HEK293 (cell line): ENCODE measurements around the gene INO80C.

Experiments
- CTCF ChIA-PET: fragments of 350-600 bp; formaldehyde crosslinking; extraction: SDS; loops from one replicate; lab custom pipeline; 2021; ENCODE audit warnings: antibody characterized with exemption; lab: Yijun Ruan, JAX
- POLR2A ChIA-PET: fragments of 300-600 bp; formaldehyde crosslinking; extraction: SDS; loops from one replicate; lab custom pipeline; 2020; ENCODE audit warnings: antibody characterized with exemption, inconsistent platforms; lab: Yijun Ruan, JAX
- H3K27ac ChIP-seq: fragments of 200-500 bp; sonication (Bioruptor generic); 2 replicates; pipeline ENCODE4 v1.5.1; 2014; ENCODE audit warnings: low read depth, low read length, control low read depth, inconsistent platforms; ENCODE audit errors: extremely low read depth
- H3K36me3 ChIP-seq, 2 experiments: fragments of 200-500 bp in 1 of 2; sonication (Bioruptor generic) in 1 of 2; 1 replicate in 1 of 2; 2 replicates in 1 of 2; pipeline ENCODE4 v1.5.1; 2014 to 2017; ENCODE audit warnings: inconsistent platforms in 2 of 2, low read length in 2 of 2; ENCODE audit not compliant: control insufficient read depth in 2 of 2, insufficient read depth in 1 of 2
- H3K4me1 ChIP-seq: fragments of 200-500 bp; sonication (Bioruptor generic); 2 replicates; pipeline ENCODE4 v1.5.1; 2014; ENCODE audit warnings: mild to moderate bottlenecking, low read length, inconsistent platforms; ENCODE audit not compliant: control insufficient read depth, insufficient read depth
- H3K4me3 ChIP-seq: 2 replicates; pipeline ENCODE4 v1.5.1; 2011; ENCODE audit warnings: low read depth, mild to moderate bottlenecking, control low read depth, low read length, moderate library complexity
- H3K9me3 ChIP-seq: fragments of 200-500 bp; sonication (Bioruptor generic); 2 replicates; pipeline ENCODE4 v1.5.1; 2014; ENCODE audit warnings: low read depth, low read length, inconsistent platforms; ENCODE audit not compliant: control insufficient read depth, insufficient read depth
- KLF16 ChIP-seq: fragments of 450-650 bp; formaldehyde crosslinking; IDR thresholded peaks from 2 replicates; pipeline ENCODE4 v1.5.1; 2017; ENCODE audit warnings: missing biosample characterization, missing genetic modification characterization
- KLF7 ChIP-seq: fragments of 450-650 bp; formaldehyde crosslinking; IDR thresholded peaks from 2 replicates; pipeline ENCODE4 v1.5.1; 2016; ENCODE audit warnings: missing biosample characterization, missing genetic modification characterization, borderline replicate concordance
- MEIS1 ChIP-seq: sonication (generic); formaldehyde crosslinking; IDR thresholded peaks from 2 replicates; pipeline ENCODE4 v1.8.1; 2022; ENCODE audit warnings: missing genetic modification reagents, mild to moderate bottlenecking, borderline replicate concordance
- OSR2 ChIP-seq: fragments of 450-650 bp; formaldehyde crosslinking; IDR thresholded peaks from 2 replicates; pipeline ENCODE4 v1.5.1; 2016; ENCODE audit warnings: missing biosample characterization, missing genetic modification characterization
- ZIC2 ChIP-seq: fragments of 450-650 bp; formaldehyde crosslinking; IDR thresholded peaks from 2 replicates; pipeline ENCODE4 v1.5.1; 2016; ENCODE audit warnings: missing biosample characterization, missing genetic modification characterization
- ZNF138 ChIP-seq: fragments of 450-650 bp; formaldehyde crosslinking; IDR thresholded peaks from 2 replicates; pipeline ENCODE4 v1.5.1; 2016; ENCODE audit warnings: missing biosample characterization, missing genetic modification characterization, borderline replicate concordance
- ZNF157 ChIP-seq: fragments of 450-650 bp; formaldehyde crosslinking; IDR thresholded peaks from 2 replicates; pipeline ENCODE4 v1.5.1; 2016; ENCODE audit warnings: missing biosample characterization, missing genetic modification characterization
- ZNF19 ChIP-seq: fragments of 450-650 bp; formaldehyde crosslinking; IDR thresholded peaks from 2 replicates; pipeline ENCODE4; 2016; ENCODE audit warnings: missing biosample characterization, missing genetic modification characterization, low read depth
- ZNF211 ChIP-seq: fragments of 450-650 bp; formaldehyde crosslinking; IDR thresholded peaks from 2 replicates; pipeline ENCODE4 v1.5.1; 2016; ENCODE audit warnings: low read depth, missing biosample characterization, missing genetic modification characterization
- ZNF24 ChIP-seq: fragments of 450-650 bp; formaldehyde crosslinking; IDR thresholded peaks from 2 replicates; pipeline ENCODE4 v1.5.1; 2016; ENCODE audit warnings: missing biosample characterization, missing genetic modification characterization
- ZNF341 ChIP-seq: fragments of 450-650 bp; formaldehyde crosslinking; IDR thresholded peaks from 2 replicates; pipeline ENCODE4; 2016; ENCODE audit warnings: low read depth, missing biosample characterization, missing genetic modification characterization
- ZNF449 ChIP-seq: fragments of 450-650 bp; formaldehyde crosslinking; IDR thresholded peaks from 2 replicates; pipeline ENCODE4 v1.5.1; 2017; ENCODE audit warnings: missing biosample characterization, mild to moderate bottlenecking, missing genetic modification characterization, moderate library complexity
- ZNF560 ChIP-seq: fragments of 450-650 bp; formaldehyde crosslinking; IDR thresholded peaks from 2 replicates; pipeline ENCODE4 v1.5.1; 2017; ENCODE audit warnings: missing biosample characterization, missing genetic modification characterization, borderline replicate concordance
- ZXDB ChIP-seq: fragments of 450-650 bp; formaldehyde crosslinking; IDR thresholded peaks from 2 replicates; pipeline ENCODE4 v1.5.1; 2016; ENCODE audit warnings: missing biosample characterization, missing genetic modification characterization
- TF ChIP-seq, protein P1 (sequence below): fragments of 450-650 bp; formaldehyde crosslinking; IDR thresholded peaks from 2 replicates; pipeline ENCODE4 v1.5.1; 2017; ENCODE audit warnings: missing biosample characterization, missing genetic modification characterization
- TF ChIP-seq, protein P2 (sequence below): fragments of 450-650 bp; formaldehyde crosslinking; IDR thresholded peaks from 2 replicates; pipeline ENCODE4 v1.5.1; 2016; ENCODE audit warnings: missing biosample characterization, missing genetic modification characterization
- TF ChIP-seq, protein P3 (sequence below): fragments of 450-650 bp; formaldehyde crosslinking; IDR thresholded peaks from 2 replicates; pipeline ENCODE4 v1.5.1; 2016; ENCODE audit warnings: missing biosample characterization, missing genetic modification characterization, low read depth

INO80C gene

GRCh38 chr18:35463827-35464226, 33.9 kb downstream of the INO80C start:
- POLR2A ChIA-PET = no interaction called here
- Histone ChIP-seq H3K27ac (no peak overlapping the region), H3K4me1 (no peaks in the 10 kb centered on the region), H3K9me3 (no peaks in the 10 kb centered on the region), H3K36me3 (no peaks in the 10 kb centered on the region), H3K4me3 (no peak overlapping the region)
- CTCF ChIA-PET = interaction anchor here (1.3 kb wide), 1 partner anchor 11 kb away, joined by 4 read pairs; no protein-coding TSS in a partner anchor
- TF ChIP-seq KLF16 (tag by site-specific recombination) = no peak
- no peak for TF ChIP-seq ZNF24 (tag by site-specific recombination)
- no peak for TF ChIP-seq ZXDB
- no peak for TF ChIP-seq ZNF560 (tag by site-specific recombination)
- no peak for TF ChIP-seq MEIS1 (CRISPR knock-in tag)
- TF ChIP-seq, protein P1, sequence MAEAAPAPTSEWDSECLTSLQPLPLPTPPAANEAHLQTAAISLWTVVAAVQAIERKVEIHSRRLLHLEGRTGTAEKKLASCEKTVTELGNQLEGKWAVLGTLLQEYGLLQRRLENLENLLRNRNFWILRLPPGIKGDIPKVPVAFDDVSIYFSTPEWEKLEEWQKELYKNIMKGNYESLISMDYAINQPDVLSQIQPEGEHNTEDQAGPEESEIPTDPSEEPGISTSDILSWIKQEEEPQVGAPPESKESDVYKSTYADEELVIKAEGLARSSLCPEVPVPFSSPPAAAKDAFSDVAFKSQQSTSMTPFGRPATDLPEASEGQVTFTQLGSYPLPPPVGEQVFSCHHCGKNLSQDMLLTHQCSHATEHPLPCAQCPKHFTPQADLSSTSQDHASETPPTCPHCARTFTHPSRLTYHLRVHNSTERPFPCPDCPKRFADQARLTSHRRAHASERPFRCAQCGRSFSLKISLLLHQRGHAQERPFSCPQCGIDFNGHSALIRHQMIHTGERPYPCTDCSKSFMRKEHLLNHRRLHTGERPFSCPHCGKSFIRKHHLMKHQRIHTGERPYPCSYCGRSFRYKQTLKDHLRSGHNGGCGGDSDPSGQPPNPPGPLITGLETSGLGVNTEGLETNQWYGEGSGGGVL = no peak

- POLR2A ChIA-PET = no interaction called here
- peak; percentile 40; the same call in 1 of the 2 replicates for TF ChIP-seq ZIC2
- no peak for TF ChIP-seq ZNF211 (tag by site-specific recombination)
- no peak for TF ChIP-seq ZNF341 (tag by site-specific recombination)
Observed at GRCh38 chr18:35463050-35463449, 34.7 kb downstream of the INO80C start.

GRCh38 chr18:35460736-35461161, 37.0 kb downstream of the INO80C start:
- H3K27ac ChIP-seq = no peak overlapping the region
- H3K36me3 ChIP-seq = no peaks in the 10 kb centered on the region
- H3K4me3 ChIP-seq = no peak overlapping the region
- no peaks in the 10 kb centered on the region for H3K9me3 ChIP-seq
- POLR2A ChIA-PET = no interaction called here
- CTCF ChIA-PET = no interaction called here
- H3K4me1 ChIP-seq = no peaks in the 10 kb centered on the region
- TF ChIP-seq ZNF449 (tag by site-specific recombination) (no peak), OSR2 (tag by site-specific recombination) (no peak), ZNF138 (no peak), ZNF157 (tag by site-specific recombination) (no peak), KLF7 (tag by site-specific recombination) (no peak), ZNF19 (tag by site-specific recombination) (no peak)
- TF ChIP-seq, protein P2, sequence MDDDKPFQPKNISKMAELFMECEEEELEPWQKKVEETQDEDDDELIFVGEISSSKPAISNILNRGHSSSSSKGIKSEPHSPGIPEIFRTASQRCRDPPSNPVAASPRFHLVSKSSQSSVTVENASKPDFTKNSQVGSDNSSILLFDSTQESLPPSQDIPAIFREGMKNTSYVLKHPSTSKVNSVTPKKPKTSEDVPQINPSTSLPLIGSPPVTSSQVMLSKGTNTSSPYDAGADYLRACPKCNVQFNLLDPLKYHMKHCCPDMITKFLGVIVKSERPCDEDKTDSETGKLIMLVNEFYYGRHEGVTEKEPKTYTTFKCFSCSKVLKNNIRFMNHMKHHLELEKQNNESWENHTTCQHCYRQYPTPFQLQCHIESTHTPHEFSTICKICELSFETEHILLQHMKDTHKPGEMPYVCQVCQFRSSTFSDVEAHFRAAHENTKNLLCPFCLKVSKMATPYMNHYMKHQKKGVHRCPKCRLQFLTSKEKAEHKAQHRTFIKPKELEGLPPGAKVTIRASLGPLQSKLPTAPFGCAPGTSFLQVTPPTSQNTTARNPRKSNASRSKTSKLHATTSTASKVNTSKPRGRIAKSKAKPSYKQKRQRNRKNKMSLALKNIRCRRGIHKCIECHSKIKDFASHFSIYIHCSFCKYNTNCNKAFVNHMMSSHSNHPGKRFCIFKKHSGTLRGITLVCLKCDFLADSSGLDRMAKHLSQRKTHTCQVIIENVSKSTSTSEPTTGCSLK (tag by site-specific recombination) = no peak
- TF ChIP-seq, protein P3, sequence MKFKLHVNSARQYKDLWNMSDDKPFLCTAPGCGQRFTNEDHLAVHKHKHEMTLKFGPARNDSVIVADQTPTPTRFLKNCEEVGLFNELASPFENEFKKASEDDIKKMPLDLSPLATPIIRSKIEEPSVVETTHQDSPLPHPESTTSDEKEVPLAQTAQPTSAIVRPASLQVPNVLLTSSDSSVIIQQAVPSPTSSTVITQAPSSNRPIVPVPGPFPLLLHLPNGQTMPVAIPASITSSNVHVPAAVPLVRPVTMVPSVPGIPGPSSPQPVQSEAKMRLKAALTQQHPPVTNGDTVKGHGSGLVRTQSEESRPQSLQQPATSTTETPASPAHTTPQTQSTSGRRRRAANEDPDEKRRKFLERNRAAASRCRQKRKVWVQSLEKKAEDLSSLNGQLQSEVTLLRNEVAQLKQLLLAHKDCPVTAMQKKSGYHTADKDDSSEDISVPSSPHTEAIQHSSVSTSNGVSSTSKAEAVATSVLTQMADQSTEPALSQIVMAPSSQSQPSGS (tag by site-specific recombination) = no peak

More at GRCh38 chr18:35463050-35463449, 34.7 kb downstream of the INO80C start:
- H3K36me3 ChIP-seq = no peaks in the 10 kb centered on the region
- no peak overlapping the region for H3K4me3 ChIP-seq
- H3K27ac ChIP-seq = no peak overlapping the region
- no peaks in the 10 kb centered on the region for H3K4me1 ChIP-seq
- no peaks in the 10 kb centered on the region for H3K9me3 ChIP-seq
- CTCF ChIA-PET = no interaction called here
